ENCODE results near the gene RNF212B. TPM values are rescaled to one million over a fixed set of nuclear protein-coding genes. Genes with fewer than 3 reads are reported as not detected.

RNF212B gene
- total and polyA plus RNA-seq, 10 of the 15 experiments (the other 5 are each of a cell fraction or from before 2014, with no cell fraction given): not detected

DNA sequence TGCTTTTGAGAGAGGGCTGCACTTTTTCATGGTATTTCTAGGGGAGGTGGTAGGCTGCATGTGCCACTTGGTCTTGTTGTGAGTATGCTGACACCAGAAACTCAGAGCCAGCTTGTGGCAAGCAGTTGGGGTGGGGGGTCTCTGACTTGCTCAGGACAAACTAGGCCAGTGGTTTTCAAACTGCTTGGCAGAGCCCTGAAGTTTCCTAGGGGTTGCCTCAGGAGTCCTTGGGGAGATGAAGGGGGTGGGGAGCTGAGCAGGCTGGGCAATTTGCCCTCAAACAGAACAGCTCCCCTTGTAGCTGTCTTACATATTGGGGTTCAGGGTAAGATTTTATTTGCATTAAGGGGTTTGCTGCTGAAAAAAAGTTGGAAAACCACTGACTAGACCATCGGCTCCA, 72.8 kb downstream of the RNF212B start (continued):
- TF ChIP-seq, protein P1, sequence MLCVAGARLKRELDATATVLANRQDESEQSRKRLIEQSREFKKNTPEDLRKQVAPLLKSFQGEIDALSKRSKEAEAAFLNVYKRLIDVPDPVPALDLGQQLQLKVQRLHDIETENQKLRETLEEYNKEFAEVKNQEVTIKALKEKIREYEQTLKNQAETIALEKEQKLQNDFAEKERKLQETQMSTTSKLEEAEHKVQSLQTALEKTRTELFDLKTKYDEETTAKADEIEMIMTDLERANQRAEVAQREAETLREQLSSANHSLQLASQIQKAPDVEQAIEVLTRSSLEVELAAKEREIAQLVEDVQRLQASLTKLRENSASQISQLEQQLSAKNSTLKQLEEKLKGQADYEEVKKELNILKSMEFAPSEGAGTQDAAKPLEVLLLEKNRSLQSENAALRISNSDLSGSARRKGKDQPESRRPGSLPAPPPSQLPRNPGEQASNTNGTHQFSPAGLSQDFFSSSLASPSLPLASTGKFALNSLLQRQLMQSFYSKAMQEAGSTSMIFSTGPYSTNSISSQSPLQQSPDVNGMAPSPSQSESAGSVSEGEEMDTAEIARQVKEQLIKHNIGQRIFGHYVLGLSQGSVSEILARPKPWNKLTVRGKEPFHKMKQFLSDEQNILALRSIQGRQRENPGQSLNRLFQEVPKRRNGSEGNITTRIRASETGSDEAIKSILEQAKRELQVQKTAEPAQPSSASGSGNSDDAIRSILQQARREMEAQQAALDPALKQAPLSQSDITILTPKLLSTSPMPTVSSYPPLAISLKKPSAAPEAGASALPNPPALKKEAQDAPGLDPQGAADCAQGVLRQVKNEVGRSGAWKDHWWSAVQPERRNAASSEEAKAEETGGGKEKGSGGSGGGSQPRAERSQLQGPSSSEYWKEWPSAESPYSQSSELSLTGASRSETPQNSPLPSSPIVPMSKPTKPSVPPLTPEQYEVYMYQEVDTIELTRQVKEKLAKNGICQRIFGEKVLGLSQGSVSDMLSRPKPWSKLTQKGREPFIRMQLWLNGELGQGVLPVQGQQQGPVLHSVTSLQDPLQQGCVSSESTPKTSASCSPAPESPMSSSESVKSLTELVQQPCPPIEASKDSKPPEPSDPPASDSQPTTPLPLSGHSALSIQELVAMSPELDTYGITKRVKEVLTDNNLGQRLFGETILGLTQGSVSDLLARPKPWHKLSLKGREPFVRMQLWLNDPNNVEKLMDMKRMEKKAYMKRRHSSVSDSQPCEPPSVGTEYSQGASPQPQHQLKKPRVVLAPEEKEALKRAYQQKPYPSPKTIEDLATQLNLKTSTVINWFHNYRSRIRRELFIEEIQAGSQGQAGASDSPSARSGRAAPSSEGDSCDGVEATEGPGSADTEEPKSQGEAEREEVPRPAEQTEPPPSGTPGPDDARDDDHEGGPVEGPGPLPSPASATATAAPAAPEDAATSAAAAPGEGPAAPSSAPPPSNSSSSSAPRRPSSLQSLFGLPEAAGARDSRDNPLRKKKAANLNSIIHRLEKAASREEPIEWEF (IDR thresholded peaks at IDR 0.05; ENCODE audit: insufficient replicate concordance, low read depth, low read length): no peak
- TF ChIP-seq, protein P2, sequence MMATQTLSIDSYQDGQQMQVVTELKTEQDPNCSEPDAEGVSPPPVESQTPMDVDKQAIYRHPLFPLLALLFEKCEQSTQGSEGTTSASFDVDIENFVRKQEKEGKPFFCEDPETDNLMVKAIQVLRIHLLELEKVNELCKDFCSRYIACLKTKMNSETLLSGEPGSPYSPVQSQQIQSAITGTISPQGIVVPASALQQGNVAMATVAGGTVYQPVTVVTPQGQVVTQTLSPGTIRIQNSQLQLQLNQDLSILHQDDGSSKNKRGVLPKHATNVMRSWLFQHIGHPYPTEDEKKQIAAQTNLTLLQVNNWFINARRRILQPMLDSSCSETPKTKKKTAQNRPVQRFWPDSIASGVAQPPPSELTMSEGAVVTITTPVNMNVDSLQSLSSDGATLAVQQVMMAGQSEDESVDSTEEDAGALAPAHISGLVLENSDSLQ (IDR thresholded peaks at IDR 0.05): no peak
- no peak for TF ChIP-seq SRF (IDR thresholded peaks at IDR 0.05; ENCODE audit: low read depth in 2 of 2, low read length in 2 of 2)
- TF ChIP-seq, protein P3, sequence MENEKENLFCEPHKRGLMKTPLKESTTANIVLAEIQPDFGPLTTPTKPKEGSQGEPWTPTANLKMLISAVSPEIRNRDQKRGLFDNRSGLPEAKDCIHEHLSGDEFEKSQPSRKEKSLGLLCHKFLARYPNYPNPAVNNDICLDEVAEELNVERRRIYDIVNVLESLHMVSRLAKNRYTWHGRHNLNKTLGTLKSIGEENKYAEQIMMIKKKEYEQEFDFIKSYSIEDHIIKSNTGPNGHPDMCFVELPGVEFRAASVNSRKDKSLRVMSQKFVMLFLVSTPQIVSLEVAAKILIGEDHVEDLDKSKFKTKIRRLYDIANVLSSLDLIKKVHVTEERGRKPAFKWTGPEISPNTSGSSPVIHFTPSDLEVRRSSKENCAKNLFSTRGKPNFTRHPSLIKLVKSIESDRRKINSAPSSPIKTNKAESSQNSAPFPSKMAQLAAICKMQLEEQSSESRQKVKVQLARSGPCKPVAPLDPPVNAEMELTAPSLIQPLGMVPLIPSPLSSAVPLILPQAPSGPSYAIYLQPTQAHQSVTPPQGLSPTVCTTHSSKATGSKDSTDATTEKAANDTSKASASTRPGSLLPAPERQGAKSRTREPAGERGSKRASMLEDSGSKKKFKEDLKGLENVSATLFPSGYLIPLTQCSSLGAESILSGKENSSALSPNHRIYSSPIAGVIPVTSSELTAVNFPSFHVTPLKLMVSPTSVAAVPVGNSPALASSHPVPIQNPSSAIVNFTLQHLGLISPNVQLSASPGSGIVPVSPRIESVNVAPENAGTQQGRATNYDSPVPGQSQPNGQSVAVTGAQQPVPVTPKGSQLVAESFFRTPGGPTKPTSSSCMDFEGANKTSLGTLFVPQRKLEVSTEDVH (IDR thresholded peaks at IDR 0.05; ENCODE audit: low read depth, partially characterized antibody): no peak

Data from GM12878 (cell line).